ENCODE data around the gene EXOC4.

GRCh38 chr7:133411395-133411794, 158.5 kb downstream of the EXOC4 start:
- TF ChIP-seq ZNF274 (IDR thresholded peaks at IDR 0.05; ENCODE audit: low read depth, low read length) (no peak), YY1 (IDR thresholded peaks at IDR 0.05; ENCODE audit: insufficient read depth, insufficient read length) (no peak)

All from NT2/D1 (cell line).